GM23338 (cell line): ENCODE measurements around the gene RNF180. TPM values are rescaled to one million over a fixed set of nuclear protein-coding genes. Genes with fewer than 3 reads are reported as not detected.

ENCODE experiments used
- ATAC-seq: fragments of 200-7000 bp; cut with Tn5 transposase; 3 replicates; pipeline ENCODE4 v1.9.1; 2020
- DNase-seq: peaks from one replicate; pipeline ENCODE4 v3.0.0-alpha.2; 2015; ENCODE audit warnings: low spot score
- H2AFZ ChIP-seq: fragments of 200-600 bp; sonication (generic); 2 replicates; pipeline ENCODE4 v1.8.0; 2016; ENCODE audit warnings: antibody characterized with exemption, mild to moderate bottlenecking, moderate library complexity
- H3F3A ChIP-seq: fragments of 200-600 bp; sonication (generic); replicated peaks from 2 replicates; pipeline ENCODE4 v1.8.0; 2017; ENCODE audit warnings: antibody characterized with exemption, mixed run types, low read depth
- H3K27ac ChIP-seq: fragments of 200-600 bp; sonication (generic); 2 replicates; pipeline ENCODE4 v1.6.1; 2016; ENCODE audit warnings: low read depth
- H3K27me3 ChIP-seq: fragments of 200-600 bp; sonication (generic); 2 replicates; pipeline ENCODE4 v1.8.0; 2016; ENCODE audit warnings: mild to moderate bottlenecking, mixed run types, moderate library complexity; ENCODE audit not compliant: insufficient read depth
- H3K36me3 ChIP-seq: fragments of 200-600 bp; sonication (generic); 2 replicates; pipeline ENCODE4 v1.8.0; 2016; ENCODE audit warnings: mild to moderate bottlenecking; ENCODE audit not compliant: insufficient read depth
- H3K4me1 ChIP-seq: fragments of 200-600 bp; sonication (generic); 2 replicates; pipeline ENCODE4 v1.8.0; 2016; ENCODE audit warnings: mild to moderate bottlenecking, moderate library complexity; ENCODE audit not compliant: insufficient read depth
- H3K4me2 ChIP-seq: fragments of 200-600 bp; sonication (generic); 2 replicates; pipeline ENCODE4 v1.7.1; 2017; ENCODE audit warnings: mixed run types
- H3K4me3 ChIP-seq: fragments of 200-600 bp; sonication (generic); 2 replicates; pipeline ENCODE4 v1.6.1; 2016; ENCODE audit warnings: mixed run types
- H3K79me2 ChIP-seq: fragments of 200-600 bp; sonication (generic); replicated peaks from 2 replicates; pipeline ENCODE4 v1.8.0; 2017; ENCODE audit warnings: mild to moderate bottlenecking; ENCODE audit not compliant: insufficient read depth
- H3K9me2 ChIP-seq: fragments of 200-600 bp; sonication (generic); 2 replicates; pipeline ENCODE4 v1.8.0; 2017; ENCODE audit not compliant: insufficient read depth
- H4K20me1 ChIP-seq: fragments of 200-600 bp; sonication (generic); replicated peaks from 2 replicates; pipeline ENCODE4 v1.8.0; 2017; ENCODE audit warnings: mild to moderate bottlenecking; ENCODE audit not compliant: insufficient read depth
- H3K27ac Mint-ChIP-seq: 2 replicates; pipeline ENCODE4 v1.8.0; 2020; ENCODE audit warnings: inconsistent platforms, mild to moderate bottlenecking, moderate library complexity, mixed read lengths
- H3K27me3 Mint-ChIP-seq: 3 replicates; pipeline ENCODE4 v1.8.0; 2022; ENCODE audit warnings: low read depth, mild to moderate bottlenecking, moderate library complexity, mixed read lengths, inconsistent platforms; ENCODE audit not compliant: insufficient read depth, poor library complexity
- H3K36me3 Mint-ChIP-seq: 3 replicates; pipeline ENCODE4 v1.8.0; 2021; ENCODE audit warnings: low read depth, mild to moderate bottlenecking, inconsistent platforms, moderate library complexity, mixed read lengths
- H3K4me1 Mint-ChIP-seq: 3 replicates; pipeline ENCODE4 v1.8.0; 2020; ENCODE audit warnings: mild to moderate bottlenecking, inconsistent platforms, mixed read lengths
- H3K4me3 Mint-ChIP-seq: 3 replicates; pipeline ENCODE4 v1.8.0; 2021; ENCODE audit warnings: moderate library complexity, mild to moderate bottlenecking, inconsistent platforms, mixed read lengths
- H3K9me3 Mint-ChIP-seq: 3 replicates; pipeline ENCODE4 v1.8.0; 2020; ENCODE audit warnings: moderate library complexity, mild to moderate bottlenecking, inconsistent platforms, mixed read lengths
- EZH2 ChIP-seq: fragments of 200-600 bp; sonication (generic); IDR thresholded peaks from one replicate; pipeline ENCODE4 v1.8.0; 2017; ENCODE audit warnings: antibody characterized with exemption, mild to moderate bottlenecking, low read depth; ENCODE audit not compliant: unreplicated experiment
- JUNB ChIP-seq: IDR thresholded peaks from one replicate; pipeline ENCODE4 v1.6.1; 2016; ENCODE audit warnings: antibody characterized with exemption; ENCODE audit not compliant: unreplicated experiment
- NANOG ChIP-seq: IDR thresholded peaks from 2 replicates; pipeline ENCODE4 v1.6.1; 2016; ENCODE audit warnings: antibody characterized with exemption, borderline replicate concordance
- polyA plus RNA-seq: library from polyadenylated mRNA; unstranded; fragments of >200 nt; fragmentation: Nextera tagmentation; extraction: Ambion mirVana; gene quantifications from 2 replicates; pipeline ENCODE4 v1.2.1, GENCODE V29; 2016
- total RNA-seq: library from RNA; depleted of rRNA; stranded (reverse); fragments of >200 nt; shearing (Covaris generic); gene quantifications from 2 replicates; pipeline ENCODE4 v1.2.3, GENCODE V29; 2014
- TF ChIP-seq, protein P1 (sequence below): fragments of 250-450 bp; sonication (Bioruptor Pico); IDR thresholded peaks from 2 replicates; pipeline ENCODE4 v1.5.0; 2020; ENCODE audit warnings: mild to moderate bottlenecking, moderate library complexity

The RNF180 gene
- total and polyA plus RNA-seq, 2 experiments from 2014 or later = 2.0 to 4.2 TPM

DNA sequence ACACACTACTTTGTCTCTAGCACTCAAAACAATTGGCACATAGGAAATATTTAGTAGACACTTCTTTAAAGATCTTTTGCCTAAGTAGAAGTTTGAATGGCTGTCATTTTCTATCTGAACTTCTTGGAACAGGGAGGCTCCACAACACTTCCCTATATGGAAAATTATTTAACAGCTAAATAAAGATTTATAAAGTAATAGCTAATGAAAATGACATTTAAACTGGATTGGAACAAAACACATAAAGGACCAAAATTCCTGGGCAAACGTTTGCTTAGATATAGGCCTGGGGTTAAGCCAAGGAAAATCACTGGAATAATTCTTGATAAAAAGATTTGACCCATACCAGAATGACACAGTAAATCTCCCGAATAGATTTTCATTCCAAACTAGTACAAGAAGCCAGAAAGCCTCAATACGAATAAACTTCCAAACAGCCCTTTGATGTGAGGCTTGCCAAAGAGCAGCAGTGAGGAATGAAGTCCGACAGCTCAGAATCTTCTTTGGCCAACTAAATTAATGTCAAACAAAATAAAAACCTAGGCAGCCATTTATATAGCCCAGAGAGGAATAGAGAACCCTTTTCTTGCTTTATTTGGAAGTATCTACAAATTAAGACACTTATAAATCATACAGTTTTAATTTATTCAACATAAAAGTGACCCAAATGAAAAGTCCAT, 20.3 kb upstream of the RNF180 start:
- no peak overlapping the region for H3K27ac ChIP-seq

More for the DNA sequence above, 20.3 kb upstream of the RNF180 start:
- H3K36me3 Mint-ChIP-seq = no peaks in the 10 kb centered on the region
- no peaks in the 10 kb centered on the region for H3K27me3 Mint-ChIP-seq
- no peak overlapping the region for H3K27ac Mint-ChIP-seq
- TF ChIP-seq, protein P1, sequence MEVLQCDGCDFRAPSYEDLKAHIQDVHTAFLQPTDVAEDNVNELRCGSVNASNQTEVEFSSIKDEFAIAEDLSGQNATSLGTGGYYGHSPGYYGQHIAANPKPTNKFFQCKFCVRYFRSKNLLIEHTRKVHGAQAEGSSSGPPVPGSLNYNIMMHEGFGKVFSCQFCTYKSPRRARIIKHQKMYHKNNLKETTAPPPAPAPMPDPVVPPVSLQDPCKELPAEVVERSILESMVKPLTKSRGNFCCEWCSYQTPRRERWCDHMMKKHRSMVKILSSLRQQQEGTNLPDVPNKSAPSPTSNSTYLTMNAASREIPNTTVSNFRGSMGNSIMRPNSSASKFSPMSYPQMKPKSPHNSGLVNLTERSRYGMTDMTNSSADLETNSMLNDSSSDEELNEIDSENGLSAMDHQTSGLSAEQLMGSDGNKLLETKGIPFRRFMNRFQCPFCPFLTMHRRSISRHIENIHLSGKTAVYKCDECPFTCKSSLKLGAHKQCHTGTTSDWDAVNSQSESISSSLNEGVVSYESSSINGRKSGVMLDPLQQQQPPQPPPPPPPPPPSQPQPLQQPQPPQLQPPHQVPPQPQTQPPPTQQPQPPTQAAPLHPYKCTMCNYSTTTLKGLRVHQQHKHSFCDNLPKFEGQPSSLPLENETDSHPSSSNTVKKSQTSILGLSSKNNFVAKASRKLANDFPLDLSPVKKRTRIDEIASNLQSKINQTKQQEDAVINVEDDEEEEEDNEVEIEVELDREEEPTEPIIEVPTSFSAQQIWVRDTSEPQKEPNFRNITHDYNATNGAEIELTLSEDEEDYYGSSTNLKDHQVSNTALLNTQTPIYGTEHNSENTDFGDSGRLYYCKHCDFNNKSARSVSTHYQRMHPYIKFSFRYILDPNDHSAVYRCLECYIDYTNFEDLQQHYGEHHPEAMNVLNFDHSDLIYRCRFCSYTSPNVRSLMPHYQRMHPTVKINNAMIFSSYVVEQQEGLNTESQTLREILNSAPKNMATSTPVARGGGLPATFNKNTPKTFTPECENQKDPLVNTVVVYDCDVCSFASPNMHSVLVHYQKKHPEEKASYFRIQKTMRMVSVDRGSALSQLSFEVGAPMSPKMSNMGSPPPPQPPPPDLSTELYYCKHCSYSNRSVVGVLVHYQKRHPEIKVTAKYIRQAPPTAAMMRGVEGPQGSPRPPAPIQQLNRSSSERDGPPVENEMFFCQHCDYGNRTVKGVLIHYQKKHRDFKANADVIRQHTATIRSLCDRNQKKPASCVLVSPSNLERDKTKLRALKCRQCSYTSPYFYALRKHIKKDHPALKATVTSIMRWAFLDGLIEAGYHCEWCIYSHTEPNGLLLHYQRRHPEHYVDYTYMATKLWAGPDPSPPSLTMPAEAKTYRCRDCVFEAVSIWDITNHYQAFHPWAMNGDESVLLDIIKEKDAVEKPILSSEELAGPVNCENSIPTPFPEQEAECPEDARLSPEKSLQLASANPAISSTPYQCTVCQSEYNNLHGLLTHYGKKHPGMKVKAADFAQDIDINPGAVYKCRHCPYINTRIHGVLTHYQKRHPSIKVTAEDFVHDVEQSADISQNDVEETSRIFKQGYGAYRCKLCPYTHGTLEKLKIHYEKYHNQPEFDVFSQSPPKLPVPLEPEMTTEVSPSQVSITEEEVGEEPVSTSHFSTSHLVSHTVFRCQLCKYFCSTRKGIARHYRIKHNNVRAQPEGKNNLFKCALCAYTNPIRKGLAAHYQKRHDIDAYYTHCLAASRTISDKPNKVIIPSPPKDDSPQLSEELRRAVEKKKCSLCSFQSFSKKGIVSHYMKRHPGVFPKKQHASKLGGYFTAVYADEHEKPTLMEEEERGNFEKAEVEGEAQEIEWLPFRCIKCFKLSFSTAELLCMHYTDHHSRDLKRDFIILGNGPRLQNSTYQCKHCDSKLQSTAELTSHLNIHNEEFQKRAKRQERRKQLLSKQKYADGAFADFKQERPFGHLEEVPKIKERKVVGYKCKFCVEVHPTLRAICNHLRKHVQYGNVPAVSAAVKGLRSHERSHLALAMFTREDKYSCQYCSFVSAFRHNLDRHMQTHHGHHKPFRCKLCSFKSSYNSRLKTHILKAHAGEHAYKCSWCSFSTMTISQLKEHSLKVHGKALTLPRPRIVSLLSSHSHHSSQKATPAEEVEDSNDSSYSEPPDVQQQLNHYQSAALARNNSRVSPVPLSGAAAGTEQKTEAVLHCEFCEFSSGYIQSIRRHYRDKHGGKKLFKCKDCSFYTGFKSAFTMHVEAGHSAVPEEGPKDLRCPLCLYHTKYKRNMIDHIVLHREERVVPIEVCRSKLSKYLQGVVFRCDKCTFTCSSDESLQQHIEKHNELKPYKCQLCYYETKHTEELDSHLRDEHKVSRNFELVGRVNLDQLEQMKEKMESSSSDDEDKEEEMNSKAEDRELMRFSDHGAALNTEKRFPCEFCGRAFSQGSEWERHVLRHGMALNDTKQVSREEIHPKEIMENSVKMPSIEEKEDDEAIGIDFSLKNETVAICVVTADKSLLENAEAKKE (CRISPR knock-in tag) = no peak
- no peak for TF ChIP-seq EZH2
- TF ChIP-seq NANOG = no peak
- TF ChIP-seq JUNB = no peak
- Histone ChIP-seq H3K36me3 (no peaks in the 10 kb centered on the region), H3K27me3 (no peaks in the 10 kb centered on the region), H4K20me1 (no peaks in the 10 kb centered on the region), H3F3A (no peaks in the 10 kb centered on the region), H3K4me1 (no peaks in the 10 kb centered on the region), H3K9me2 (no peaks in the 10 kb centered on the region), H3K4me3 (no peak overlapping the region), H3K79me2 (no peaks in the 10 kb centered on the region), H3K4me2 (no peak overlapping the region), H2AFZ (no peak overlapping the region)
- H3K4me1 Mint-ChIP-seq = no peaks in the 10 kb centered on the region
- no peak for ATAC-seq
- peaks cover 6% of the 10 kb centered on the region; the same call in 1 of the 3 replicates for H3K9me3 Mint-ChIP-seq
- H3K4me3 Mint-ChIP-seq = no peak overlapping the region
- no peak for DNase-seq
